HEK293 (cell line): Measurements from ENCODE around the gene DDX41.

Experiments used
- CTCF ChIA-PET: fragments of 350-600 bp; formaldehyde crosslinking; extraction: SDS; loops from one replicate; lab custom pipeline; 2021; ENCODE audit warnings: antibody characterized with exemption; lab: Yijun Ruan, JAX
- POLR2A ChIA-PET: fragments of 300-600 bp; formaldehyde crosslinking; extraction: SDS; loops from one replicate; lab custom pipeline; 2020; ENCODE audit warnings: antibody characterized with exemption, inconsistent platforms; lab: Yijun Ruan, JAX
- H3K27ac ChIP-seq: fragments of 200-500 bp; sonication (Bioruptor generic); 2 replicates; pipeline ENCODE4 v1.5.1; 2014; ENCODE audit warnings: low read depth, low read length, control low read depth, inconsistent platforms; ENCODE audit errors: extremely low read depth
- H3K36me3 ChIP-seq, 2 experiments: fragments of 200-500 bp in 1 of 2; sonication (Bioruptor generic) in 1 of 2; 1 replicate in 1 of 2; 2 replicates in 1 of 2; pipeline ENCODE4 v1.5.1; 2014 to 2017; ENCODE audit warnings: inconsistent platforms in 2 of 2, low read length in 2 of 2; ENCODE audit not compliant: control insufficient read depth in 2 of 2, insufficient read depth in 1 of 2
- H3K4me1 ChIP-seq: fragments of 200-500 bp; sonication (Bioruptor generic); 2 replicates; pipeline ENCODE4 v1.5.1; 2014; ENCODE audit warnings: mild to moderate bottlenecking, low read length, inconsistent platforms; ENCODE audit not compliant: control insufficient read depth, insufficient read depth
- H3K4me3 ChIP-seq: 2 replicates; pipeline ENCODE4 v1.5.1; 2011; ENCODE audit warnings: low read depth, mild to moderate bottlenecking, control low read depth, low read length, moderate library complexity
- H3K9me3 ChIP-seq: fragments of 200-500 bp; sonication (Bioruptor generic); 2 replicates; pipeline ENCODE4 v1.5.1; 2014; ENCODE audit warnings: low read depth, low read length, inconsistent platforms; ENCODE audit not compliant: control insufficient read depth, insufficient read depth
- KLF10 ChIP-seq: fragments of 450-650 bp; IDR thresholded peaks from 2 replicates; pipeline ENCODE4 v1.5.1; 2018; ENCODE audit warnings: missing biosample characterization, mild to moderate bottlenecking, missing genetic modification characterization
- OSR2 ChIP-seq: fragments of 450-650 bp; formaldehyde crosslinking; IDR thresholded peaks from 2 replicates; pipeline ENCODE4 v1.5.1; 2016; ENCODE audit warnings: missing biosample characterization, missing genetic modification characterization
- PRDM1 ChIP-seq: fragments of 450-650 bp; formaldehyde crosslinking; IDR thresholded peaks from 2 replicates; pipeline ENCODE4; 2016; ENCODE audit warnings: missing biosample characterization, missing genetic modification characterization
- SCRT2 ChIP-seq: fragments of 450-650 bp; formaldehyde crosslinking; IDR thresholded peaks from 2 replicates; pipeline ENCODE4 v1.5.1; 2016; ENCODE audit warnings: missing biosample characterization, missing genetic modification characterization
- YY1 ChIP-seq: fragments of 450-650 bp; formaldehyde crosslinking; IDR thresholded peaks from 2 replicates; pipeline ENCODE4 v1.5.1; 2018; ENCODE audit warnings: missing biosample characterization, missing genetic modification characterization
- ZFP69B ChIP-seq: fragments of 450-650 bp; formaldehyde crosslinking; IDR thresholded peaks from 2 replicates; pipeline ENCODE4 v1.5.1; 2016; ENCODE audit warnings: missing biosample characterization, missing genetic modification characterization
- ZNF114 ChIP-seq: fragments of 450-650 bp; formaldehyde crosslinking; IDR thresholded peaks from 2 replicates; pipeline ENCODE4 v1.5.0; 2017; ENCODE audit warnings: missing biosample characterization, missing genetic modification characterization
- ZNF2 ChIP-seq: fragments of 450-650 bp; formaldehyde crosslinking; IDR thresholded peaks from 2 replicates; pipeline ENCODE4 v1.5.1; 2016; ENCODE audit warnings: missing biosample characterization, missing genetic modification characterization
- ZNF239 ChIP-seq: fragments of 450-650 bp; formaldehyde crosslinking; IDR thresholded peaks from 2 replicates; pipeline ENCODE4 v1.5.1; 2016; ENCODE audit warnings: missing biosample characterization, missing genetic modification characterization
- ZNF248 ChIP-seq: fragments of 450-650 bp; formaldehyde crosslinking; IDR thresholded peaks from 2 replicates; pipeline ENCODE4 v1.5.1; 2017; ENCODE audit warnings: missing biosample characterization, missing genetic modification characterization
- ZNF292 ChIP-seq: fragments of 450-650 bp; formaldehyde crosslinking; IDR thresholded peaks from 2 replicates; pipeline ENCODE4 v1.5.1; 2016; ENCODE audit warnings: low read depth, missing biosample characterization, missing genetic modification characterization, borderline replicate concordance
- ZNF341 ChIP-seq: fragments of 450-650 bp; formaldehyde crosslinking; IDR thresholded peaks from 2 replicates; pipeline ENCODE4; 2016; ENCODE audit warnings: low read depth, missing biosample characterization, missing genetic modification characterization
- ZNF366 ChIP-seq: fragments of 450-650 bp; formaldehyde crosslinking; conservative IDR thresholded peaks from 2 replicates; pipeline ENCODE4 v1.5.1; 2016; ENCODE audit warnings: missing biosample characterization, missing genetic modification characterization
- ZNF585B ChIP-seq: fragments of 450-650 bp; formaldehyde crosslinking; IDR thresholded peaks from 2 replicates; pipeline ENCODE4 v1.5.1; 2016; ENCODE audit warnings: missing biosample characterization, missing genetic modification characterization
- ZNF624 ChIP-seq: fragments of 450-650 bp; formaldehyde crosslinking; IDR thresholded peaks from 2 replicates; pipeline ENCODE4 v1.5.1; 2017; ENCODE audit warnings: missing biosample characterization, missing genetic modification characterization
- ZNF629 ChIP-seq: fragments of 450-650 bp; formaldehyde crosslinking; IDR thresholded peaks from 2 replicates; pipeline ENCODE4 v1.5.1; 2017; ENCODE audit warnings: missing biosample characterization, missing genetic modification characterization
- ZNF747 ChIP-seq: fragments of 450-650 bp; formaldehyde crosslinking; IDR thresholded peaks from 2 replicates; pipeline ENCODE4 v1.5.1; 2016; ENCODE audit warnings: missing biosample characterization, missing genetic modification characterization
- ZNF792 ChIP-seq: fragments of 450-650 bp; formaldehyde crosslinking; IDR thresholded peaks from 2 replicates; pipeline ENCODE4 v1.5.1; 2016; ENCODE audit warnings: missing biosample characterization, missing genetic modification characterization
- ZSCAN23 ChIP-seq: fragments of 450-650 bp; formaldehyde crosslinking; IDR thresholded peaks from 2 replicates; pipeline ENCODE4 v1.5.1; 2016; ENCODE audit warnings: missing biosample characterization, missing genetic modification characterization
- TF ChIP-seq, protein P1 (sequence below): fragments of 450-650 bp; formaldehyde crosslinking; IDR thresholded peaks from 2 replicates; pipeline ENCODE4 v1.5.1; 2016; ENCODE audit warnings: missing biosample characterization, missing genetic modification characterization
- TF ChIP-seq, protein P2 (sequence below): fragments of 450-650 bp; IDR thresholded peaks from 2 replicates; pipeline ENCODE4 v1.5.1; 2018; ENCODE audit warnings: missing biosample characterization, mild to moderate bottlenecking, missing genetic modification characterization
- TF ChIP-seq, protein P3 (sequence below): fragments of 450-650 bp; formaldehyde crosslinking; IDR thresholded peaks from 2 replicates; pipeline ENCODE4 v1.5.1; 2017; ENCODE audit warnings: missing biosample characterization, missing genetic modification characterization
- TF ChIP-seq, protein P4 (sequence below): fragments of 450-650 bp; formaldehyde crosslinking; conservative IDR thresholded peaks from 2 replicates; pipeline ENCODE4 v1.5.1; 2016; ENCODE audit warnings: low read depth, missing biosample characterization, missing genetic modification characterization

DDX41 gene

DNA sequence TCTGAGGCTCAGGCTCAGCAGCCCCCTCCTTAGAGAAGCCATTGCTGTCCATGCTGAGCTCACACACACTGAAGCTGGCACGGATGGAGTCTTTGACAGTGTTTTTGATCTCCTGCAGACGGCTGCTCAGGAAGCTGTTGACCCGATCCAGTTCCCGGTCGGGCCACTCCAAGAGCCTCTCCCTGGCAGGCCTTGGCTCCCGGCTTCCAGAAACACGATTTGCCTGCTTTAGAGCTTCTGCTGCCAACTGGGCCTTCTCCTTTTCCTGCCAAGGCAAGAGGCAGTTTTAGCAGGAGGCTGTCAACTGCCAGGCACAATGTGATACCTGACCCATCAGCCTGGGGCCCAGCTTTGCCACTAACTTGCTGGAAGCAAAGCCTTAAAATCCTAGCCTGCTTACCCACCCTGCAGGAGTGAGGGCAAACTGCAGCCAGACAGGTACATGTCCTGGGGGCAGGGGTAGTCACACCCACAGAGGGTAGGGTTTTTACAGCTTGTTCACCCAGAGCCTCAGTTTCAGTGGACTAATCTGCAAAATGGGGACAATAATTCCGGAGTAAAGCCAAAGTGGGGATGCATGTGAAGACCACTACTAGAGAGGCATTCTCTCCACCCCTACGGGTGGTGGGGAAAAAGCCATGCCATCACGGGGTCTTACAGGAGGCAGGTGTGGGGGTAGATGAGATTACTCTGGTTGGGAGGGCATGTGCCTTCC lies 8.3 kb upstream of the DDX41 start:
- no peaks in the 10 kb centered on the region for H3K9me3 ChIP-seq
- POLR2A ChIA-PET: interaction anchor here (0.9 to 1.3 kb wide), 2 partner anchors 21 to 28 kb away, joined by 3 to 4 read pairs; partner anchors contain the start of gene PDLIM7
- CTCF ChIA-PET: interaction anchor here (0.6 kb wide), 1 partner anchor 9 kb away, joined by 3 read pairs; no protein-coding TSS in a partner anchor
- H3K4me1 ChIP-seq: no peaks in the 10 kb centered on the region
- no peak overlapping the region for H3K27ac ChIP-seq
- H3K4me3 ChIP-seq: no peak overlapping the region
- TF ChIP-seq ZSCAN23 (tag by site-specific recombination) (no peak), ZNF292 (tag by site-specific recombination) (no peak), PRDM1 (tag by site-specific recombination) (no peak), ZNF585B (no peak), ZFP69B (tag by site-specific recombination) (no peak), KLF10 (no peak), ZNF624 (tag by site-specific recombination) (no peak), YY1 (tag by site-specific recombination) (no peak), SCRT2 (tag by site-specific recombination) (no peak), ZNF747 (tag by site-specific recombination) (no peak), ZNF366 (tag by site-specific recombination) (no peak), ZNF2 (tag by site-specific recombination) (no peak), ZNF114 (tag by site-specific recombination) (no peak), ZNF248 (tag by site-specific recombination) (no peak), ZNF792 (tag by site-specific recombination) (no peak)
- TF ChIP-seq, protein P1, sequence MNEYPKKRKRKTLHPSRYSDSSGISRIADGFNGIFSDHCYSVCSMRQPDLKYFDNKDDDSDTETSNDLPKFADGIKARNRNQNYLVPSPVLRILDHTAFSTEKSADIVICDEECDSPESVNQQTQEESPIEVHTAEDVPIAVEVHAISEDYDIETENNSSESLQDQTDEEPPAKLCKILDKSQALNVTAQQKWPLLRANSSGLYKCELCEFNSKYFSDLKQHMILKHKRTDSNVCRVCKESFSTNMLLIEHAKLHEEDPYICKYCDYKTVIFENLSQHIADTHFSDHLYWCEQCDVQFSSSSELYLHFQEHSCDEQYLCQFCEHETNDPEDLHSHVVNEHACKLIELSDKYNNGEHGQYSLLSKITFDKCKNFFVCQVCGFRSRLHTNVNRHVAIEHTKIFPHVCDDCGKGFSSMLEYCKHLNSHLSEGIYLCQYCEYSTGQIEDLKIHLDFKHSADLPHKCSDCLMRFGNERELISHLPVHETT (tag by site-specific recombination): no peak
- TF ChIP-seq, protein P2, sequence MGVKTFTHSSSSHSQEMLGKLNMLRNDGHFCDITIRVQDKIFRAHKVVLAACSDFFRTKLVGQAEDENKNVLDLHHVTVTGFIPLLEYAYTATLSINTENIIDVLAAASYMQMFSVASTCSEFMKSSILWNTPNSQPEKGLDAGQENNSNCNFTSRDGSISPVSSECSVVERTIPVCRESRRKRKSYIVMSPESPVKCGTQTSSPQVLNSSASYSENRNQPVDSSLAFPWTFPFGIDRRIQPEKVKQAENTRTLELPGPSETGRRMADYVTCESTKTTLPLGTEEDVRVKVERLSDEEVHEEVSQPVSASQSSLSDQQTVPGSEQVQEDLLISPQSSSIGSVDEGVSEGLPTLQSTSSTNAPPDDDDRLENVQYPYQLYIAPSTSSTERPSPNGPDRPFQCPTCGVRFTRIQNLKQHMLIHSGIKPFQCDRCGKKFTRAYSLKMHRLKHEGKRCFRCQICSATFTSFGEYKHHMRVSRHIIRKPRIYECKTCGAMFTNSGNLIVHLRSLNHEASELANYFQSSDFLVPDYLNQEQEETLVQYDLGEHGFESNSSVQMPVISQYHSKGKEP (tag by site-specific recombination): no peak
- TF ChIP-seq, protein P3, sequence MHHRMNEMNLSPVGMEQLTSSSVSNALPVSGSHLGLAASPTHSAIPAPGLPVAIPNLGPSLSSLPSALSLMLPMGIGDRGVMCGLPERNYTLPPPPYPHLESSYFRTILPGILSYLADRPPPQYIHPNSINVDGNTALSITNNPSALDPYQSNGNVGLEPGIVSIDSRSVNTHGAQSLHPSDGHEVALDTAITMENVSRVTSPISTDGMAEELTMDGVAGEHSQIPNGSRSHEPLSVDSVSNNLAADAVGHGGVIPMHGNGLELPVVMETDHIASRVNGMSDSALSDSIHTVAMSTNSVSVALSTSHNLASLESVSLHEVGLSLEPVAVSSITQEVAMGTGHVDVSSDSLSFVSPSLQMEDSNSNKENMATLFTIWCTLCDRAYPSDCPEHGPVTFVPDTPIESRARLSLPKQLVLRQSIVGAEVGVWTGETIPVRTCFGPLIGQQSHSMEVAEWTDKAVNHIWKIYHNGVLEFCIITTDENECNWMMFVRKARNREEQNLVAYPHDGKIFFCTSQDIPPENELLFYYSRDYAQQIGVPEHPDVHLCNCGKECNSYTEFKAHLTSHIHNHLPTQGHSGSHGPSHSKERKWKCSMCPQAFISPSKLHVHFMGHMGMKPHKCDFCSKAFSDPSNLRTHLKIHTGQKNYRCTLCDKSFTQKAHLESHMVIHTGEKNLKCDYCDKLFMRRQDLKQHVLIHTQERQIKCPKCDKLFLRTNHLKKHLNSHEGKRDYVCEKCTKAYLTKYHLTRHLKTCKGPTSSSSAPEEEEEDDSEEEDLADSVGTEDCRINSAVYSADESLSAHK (tag by site-specific recombination): no peak
- peaks cover 8 to 90% of the 10 kb centered on the region in 2 experiments; a peak in 2 of 3 replicates for H3K36me3 ChIP-seq

DNA sequence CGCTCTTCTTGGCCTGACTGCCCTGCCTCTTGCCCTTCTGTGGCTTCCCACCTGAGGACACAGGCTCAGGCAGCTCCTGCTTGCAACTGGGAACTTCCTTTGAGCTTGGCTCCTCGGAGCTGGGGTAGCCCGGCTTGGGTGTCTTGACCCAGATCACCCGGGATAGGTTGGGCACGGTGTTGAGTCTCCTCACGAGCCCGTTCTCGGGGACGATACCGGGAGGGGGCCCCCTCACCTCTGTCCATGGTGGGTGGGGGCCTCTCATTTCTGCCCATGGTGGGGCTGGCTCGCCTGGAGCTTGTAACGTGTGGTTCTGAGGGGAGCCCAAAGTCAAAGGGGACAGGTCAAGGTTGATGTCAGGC lies 7.8 kb upstream of the DDX41 start:
- ChIA-PET CTCF (interaction anchor here (0.6 kb wide), 1 partner anchor 9 kb away, joined by 3 read pairs; no protein-coding TSS in a partner anchor), POLR2A (interaction anchor here (0.9 to 1.3 kb wide), 2 partner anchors 21 to 27 kb away, joined by 3 to 4 read pairs; partner anchors contain the start of gene PDLIM7)
- Histone ChIP-seq H3K36me3 (peaks cover 8 to 90% of the 10 kb centered on the region in 2 experiments; a peak in 2 of 3 replicates), H3K9me3 (no peaks in the 10 kb centered on the region), H3K4me3 (no peak overlapping the region), H3K27ac (no peak overlapping the region), H3K4me1 (no peaks in the 10 kb centered on the region)
- TF ChIP-seq, protein P4, sequence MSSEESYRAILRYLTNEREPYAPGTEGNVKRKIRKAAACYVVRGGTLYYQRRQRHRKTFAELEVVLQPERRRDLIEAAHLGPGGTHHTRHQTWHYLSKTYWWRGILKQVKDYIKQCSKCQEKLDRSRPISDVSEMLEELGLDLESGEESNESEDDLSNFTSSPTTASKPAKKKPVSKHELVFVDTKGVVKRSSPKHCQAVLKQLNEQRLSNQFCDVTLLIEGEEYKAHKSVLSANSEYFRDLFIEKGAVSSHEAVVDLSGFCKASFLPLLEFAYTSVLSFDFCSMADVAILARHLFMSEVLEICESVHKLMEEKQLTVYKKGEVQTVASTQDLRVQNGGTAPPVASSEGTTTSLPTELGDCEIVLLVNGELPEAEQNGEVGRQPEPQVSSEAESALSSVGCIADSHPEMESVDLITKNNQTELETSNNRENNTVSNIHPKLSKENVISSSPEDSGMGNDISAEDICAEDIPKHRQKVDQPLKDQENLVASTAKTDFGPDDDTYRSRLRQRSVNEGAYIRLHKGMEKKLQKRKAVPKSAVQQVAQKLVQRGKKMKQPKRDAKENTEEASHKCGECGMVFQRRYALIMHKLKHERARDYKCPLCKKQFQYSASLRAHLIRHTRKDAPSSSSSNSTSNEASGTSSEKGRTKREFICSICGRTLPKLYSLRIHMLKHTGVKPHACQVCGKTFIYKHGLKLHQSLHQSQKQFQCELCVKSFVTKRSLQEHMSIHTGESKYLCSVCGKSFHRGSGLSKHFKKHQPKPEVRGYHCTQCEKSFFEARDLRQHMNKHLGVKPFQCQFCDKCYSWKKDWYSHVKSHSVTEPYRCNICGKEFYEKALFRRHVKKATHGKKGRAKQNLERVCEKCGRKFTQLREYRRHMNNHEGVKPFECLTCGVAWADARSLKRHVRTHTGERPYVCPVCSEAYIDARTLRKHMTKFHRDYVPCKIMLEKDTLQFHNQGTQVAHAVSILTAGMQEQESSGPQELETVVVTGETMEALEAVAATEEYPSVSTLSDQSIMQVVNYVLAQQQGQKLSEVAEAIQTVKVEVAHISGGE: no peak
- TF ChIP-seq, protein P1 (tag by site-specific recombination): no peak
- TF ChIP-seq ZNF629 (tag by site-specific recombination) (no peak), OSR2 (no peak), ZNF341 (tag by site-specific recombination) (no peak), ZSCAN23 (tag by site-specific recombination) (no peak), ZNF239 (tag by site-specific recombination) (no peak)
- TF ChIP-seq, protein P2 (tag by site-specific recombination): no peak
